Right ventricle myocardium superior (tissue), 1 donor: Measurements from ENCODE around the gene PPP1R8. TPM values are rescaled to one million over a fixed set of nuclear protein-coding genes. Genes with fewer than 3 reads are reported as not detected.
A peak's percentile ranks its signal among the peaks of the same experiment; 100 is the strongest.
"Not testable (repeated sequence)": the region's sequence is repeated elsewhere in the genome, so short reads cannot be mapped to it uniquely, and the experiment has no call there.

ENCODE experiments used
- ATAC-seq: fragments of 200-7000 bp; cut with Tn5 transposase; one replicate; pipeline ENCODE4 v1.9.1; 2020; ENCODE audit warnings: mild to moderate bottlenecking; ENCODE audit not compliant: poor library complexity
- DNase-seq: peaks from one replicate; pipeline ENCODE4 v3.0.0-alpha.2; 2020
- intact Hi-C: fragments of 100-400 bp; cut with DNase I; formaldehyde crosslinking; loops from one replicate; pipeline ENCODE4 v1.11.2; 2022
- total RNA-seq: library from RNA; stranded (reverse); fragmentation: NEBNext Ultra II Directional; extraction: Animal tissue kit (Norgen Biotek cat#: 25700); gene quantifications from one replicate; pipeline ENCODE4 v1.2.1, GENCODE V29; 2021
- donor health status: DM: no; HTN: yes; CAD: no; lungs with severe emphysema.

The PPP1R8 gene
- total RNA-seq, 1 donor from 2014 or later, result 21.3 TPM

DNA sequence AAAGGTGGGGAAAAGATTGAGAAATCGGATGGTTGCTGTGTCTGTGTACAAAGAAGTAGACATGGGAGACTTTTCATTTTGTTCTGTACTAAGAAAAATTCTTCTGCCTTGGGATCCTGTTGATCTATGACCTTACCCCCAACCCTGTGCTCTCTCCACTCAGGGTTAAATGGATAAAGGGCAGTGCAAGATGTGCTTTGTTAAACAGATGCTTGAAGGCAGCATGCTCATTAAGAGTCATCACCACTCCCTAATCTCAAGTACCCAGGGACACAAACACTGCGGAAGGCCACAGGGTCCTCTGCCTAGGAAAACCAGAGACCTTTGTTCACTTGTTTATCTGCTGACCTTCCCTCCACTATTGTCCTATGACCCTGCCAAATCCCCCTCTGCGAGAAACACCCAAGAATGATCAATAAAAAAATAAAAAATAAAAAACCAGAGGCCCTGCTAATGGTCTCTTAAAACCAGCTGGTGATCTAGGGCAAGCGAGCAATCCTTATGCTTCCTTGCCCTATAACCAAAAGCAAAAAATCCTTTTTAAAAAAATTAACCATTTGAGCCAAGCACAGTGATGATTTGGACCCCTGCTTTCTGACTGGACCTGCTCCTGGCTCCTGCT lies 1.1 kb upstream of the PPP1R8 start:
- ATAC-seq, intact Hi-C loops, DNase-seq: not testable (repeated sequence)

DNA sequence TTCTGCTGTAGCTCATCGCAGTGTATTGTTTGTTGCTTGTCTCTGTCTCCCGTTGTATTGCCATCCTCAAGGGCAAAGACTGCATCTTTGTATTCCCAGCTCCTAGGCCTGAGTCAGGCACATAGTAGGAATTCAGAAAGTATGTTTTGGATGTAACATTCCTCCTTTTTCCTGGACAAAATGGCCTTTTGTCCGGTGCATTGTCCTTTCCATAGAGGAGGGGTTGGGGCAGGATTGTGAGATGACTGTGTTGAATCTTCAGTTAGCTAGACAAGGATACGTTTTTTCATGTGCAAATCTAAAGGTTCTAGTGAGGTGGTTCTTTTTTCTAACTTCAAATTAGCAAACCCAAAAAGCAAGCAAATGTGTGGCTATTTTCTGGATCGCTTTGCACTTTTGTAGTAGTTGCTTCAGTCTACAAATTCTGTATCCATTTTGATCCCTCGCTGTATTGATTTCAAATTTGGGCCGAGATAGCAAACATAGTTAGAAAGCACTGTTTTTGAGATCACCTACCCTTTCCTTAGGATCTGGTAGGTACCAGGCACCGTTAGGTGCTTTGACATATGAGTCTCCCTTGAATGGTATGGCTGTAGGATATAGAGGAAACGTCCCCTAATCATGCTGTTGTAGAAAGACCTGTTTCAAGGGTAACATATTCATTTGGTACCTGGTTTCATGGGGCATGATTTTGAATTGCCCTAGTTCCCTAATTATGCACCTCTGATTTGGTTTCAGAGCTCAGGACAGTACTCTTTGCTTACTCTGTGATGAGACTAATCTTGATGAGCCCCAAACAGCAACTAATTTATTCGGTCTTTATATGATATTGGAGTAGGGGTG lies 1.2 kb downstream of the PPP1R8 start:
- ATAC-seq (no peak), DNase-seq (no peak)
- intact Hi-C loops, result no loop called here

DNA sequence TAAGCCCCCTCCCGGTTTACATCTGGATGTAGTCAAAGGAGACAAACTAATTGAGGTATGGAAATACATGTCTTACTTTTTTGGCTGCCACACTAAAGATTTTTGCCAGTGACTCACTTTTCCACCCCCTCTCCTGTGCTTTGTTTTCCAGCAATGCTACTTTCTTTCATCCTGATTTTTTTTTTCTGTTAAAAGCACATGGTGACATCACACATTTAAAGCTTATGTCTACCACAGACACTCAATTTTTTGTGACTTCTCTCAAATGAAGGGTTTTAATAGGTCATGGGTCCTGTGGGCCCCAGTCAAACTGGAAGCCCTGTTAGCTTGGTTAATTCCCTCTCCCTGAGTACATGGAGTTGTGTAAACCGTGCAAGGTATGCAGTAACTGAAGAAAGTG lies 2.2 kb downstream of the PPP1R8 start:
- intact Hi-C loops, result no loop called here
- DNase-seq (no peak), ATAC-seq (no peak)

DNA sequence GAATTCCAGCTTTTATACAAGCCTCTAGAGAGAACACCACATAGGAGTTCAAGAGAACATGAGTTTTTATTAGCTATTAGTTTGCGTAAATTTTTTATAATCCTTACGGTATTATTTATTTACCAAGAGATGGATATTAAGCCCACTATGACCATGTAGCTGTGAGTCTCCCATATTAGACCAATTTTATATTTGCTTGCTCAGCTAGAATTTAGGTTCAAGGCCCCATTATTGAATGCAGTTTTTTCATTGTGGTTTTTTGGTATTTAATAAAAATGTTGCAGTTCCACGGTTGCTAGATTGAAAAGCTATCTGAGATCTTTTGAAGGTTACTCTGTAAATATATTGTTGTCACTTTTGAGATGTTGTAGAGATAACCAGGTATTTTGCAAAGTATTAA lies 2.9 kb downstream of the PPP1R8 start:
- no peak for ATAC-seq
- DNase-seq, result no peak
- intact Hi-C loops, result no loop called here

DNA sequence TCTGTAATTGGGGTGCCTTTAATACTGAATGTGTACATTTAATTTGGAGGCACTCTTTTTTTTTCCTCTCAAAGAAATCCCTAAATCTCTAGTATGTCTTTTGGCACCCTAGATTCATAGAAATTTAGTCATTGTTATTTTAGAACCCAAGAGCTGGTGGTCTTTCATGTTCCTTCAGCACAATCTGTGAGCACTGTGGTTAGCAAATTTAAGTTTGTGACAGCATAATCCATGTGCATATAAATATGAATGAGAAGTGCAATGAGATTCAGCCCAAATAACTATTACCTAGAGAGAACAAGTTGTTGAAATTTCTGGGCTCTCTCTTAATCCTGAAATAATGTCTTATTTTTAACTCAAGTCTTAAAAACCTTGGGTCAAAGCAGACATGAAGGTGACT lies 4.5 kb downstream of the PPP1R8 start:
- intact Hi-C loops, result no loop called here
- no peak for DNase-seq
- no peak for ATAC-seq

DNA sequence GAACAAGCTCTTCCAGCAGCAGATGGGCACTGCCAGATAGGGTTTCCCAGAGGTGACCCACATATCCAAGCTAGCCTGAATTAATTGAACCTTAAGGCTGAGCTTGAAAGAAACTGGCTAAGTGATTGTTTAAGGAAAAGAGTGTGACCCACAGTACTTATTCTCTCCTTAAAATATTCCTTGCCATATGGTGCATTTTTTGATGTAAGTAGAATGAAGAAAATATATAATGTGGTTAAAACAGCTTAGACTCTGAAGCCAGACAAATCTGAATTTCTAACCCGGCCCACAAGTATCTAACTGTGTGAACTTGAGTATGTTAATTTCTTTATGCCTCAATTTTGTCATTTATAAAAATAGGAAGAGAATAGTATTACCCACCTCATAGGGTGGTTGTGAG lies 4.9 kb downstream of the PPP1R8 start:
- intact Hi-C loops, result no loop called here
- no peak for DNase-seq
- ATAC-seq, result no peak

DNA sequence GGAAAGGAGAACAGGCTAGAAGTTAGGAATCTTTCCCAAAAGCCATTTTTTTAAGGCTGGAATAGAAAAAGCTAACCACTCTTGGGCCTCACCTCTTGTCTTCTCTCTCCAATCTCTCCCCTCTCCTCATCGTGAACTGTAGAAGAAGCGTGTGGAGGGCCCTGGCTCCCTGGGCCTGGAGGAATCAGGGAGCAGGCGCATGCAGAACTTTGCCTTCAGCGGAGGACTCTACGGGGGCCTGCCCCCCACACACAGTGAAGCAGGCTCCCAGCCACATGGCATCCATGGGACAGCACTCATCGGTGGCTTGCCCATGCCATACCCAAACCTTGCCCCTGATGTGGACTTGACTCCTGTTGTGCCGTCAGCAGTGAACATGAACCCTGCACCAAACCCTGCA lies 19.4 kb downstream of the PPP1R8 start:
- intact Hi-C loops, result no loop called here
- ATAC-seq, result no peak
- DNase-seq, result no peak

DNA sequence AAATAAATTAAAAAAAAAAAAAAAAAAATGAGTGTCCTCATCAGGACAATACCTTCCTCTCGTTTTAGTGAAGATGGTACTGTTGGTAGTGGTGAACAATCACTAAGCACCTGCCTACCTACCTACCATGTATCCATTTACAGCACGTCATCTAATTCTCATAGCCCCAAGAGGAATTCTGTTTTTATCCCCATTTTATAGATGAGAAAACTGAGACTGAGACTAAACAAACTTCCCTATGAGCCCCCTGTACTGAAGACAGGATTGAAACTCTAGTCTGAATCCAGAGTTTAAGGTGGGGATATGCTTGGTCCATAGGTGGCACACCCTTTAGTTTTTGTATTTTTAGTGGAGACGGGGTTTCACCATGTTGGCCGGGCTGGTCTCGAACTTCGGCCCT lies 24.5 kb downstream of the PPP1R8 start:
- ATAC-seq (no peak), DNase-seq (no peak)
- intact Hi-C loops, result no loop called here

DNA sequence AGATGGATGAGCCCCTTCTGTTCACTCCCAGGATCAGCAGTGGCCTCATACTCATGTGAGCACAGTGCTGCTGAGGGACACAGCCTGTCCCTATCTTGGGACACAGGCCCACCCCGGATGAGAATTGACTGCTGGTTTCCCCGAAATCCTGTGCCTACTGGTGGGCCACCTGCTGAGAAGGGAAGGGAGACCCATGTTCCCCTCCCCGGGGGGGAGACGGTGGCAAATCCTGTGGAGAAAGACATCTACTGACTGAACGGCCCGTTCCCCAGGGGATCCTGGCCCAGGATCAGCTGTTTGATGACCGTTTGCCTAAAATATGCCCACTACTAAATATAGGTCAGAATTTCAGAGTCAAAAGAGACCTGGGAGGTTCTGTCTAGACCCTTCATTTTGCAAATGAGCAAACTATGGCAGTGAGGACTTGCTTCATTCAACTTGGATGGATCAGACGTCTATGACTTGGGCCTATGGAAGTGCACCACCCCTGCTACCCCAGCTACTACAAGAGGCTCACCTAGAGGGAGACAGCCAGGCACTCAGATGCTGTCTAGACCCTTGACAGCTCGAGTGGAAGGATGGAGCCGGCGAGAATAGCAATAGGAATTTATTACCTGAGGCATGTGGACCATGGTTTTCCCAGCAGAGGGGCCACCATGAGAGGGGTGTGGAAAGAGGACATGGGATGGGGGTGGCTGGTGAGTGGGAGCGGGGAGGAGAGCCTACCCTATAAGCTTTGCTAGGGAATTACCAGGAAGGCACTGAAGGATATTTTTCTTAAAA lies 26.2 kb downstream of the PPP1R8 start:
- intact Hi-C loops, result no loop called here
- ATAC-seq (no peak), DNase-seq (no peak)

DNA sequence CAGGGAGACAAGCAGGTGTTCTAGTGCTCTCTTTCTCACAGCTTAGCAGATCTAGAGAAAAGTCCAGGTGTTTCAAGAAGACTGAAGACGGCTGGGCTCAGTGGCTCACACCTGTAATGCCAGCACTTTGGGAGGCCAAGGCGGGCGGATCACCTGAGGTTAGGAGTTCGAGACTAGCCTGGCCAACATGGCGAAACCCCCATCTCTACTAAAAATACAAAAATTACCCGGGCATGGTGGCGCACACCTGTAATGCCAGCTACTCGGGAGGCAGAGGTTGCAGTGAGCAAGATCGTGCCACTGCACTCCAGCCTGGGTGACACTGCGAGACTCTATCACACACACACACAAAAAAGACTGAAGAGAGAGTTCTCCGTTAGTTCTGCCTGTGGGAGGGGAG lies 27.0 kb downstream of the PPP1R8 start:
- intact Hi-C loops, DNase-seq, ATAC-seq: not testable (repeated sequence)

DNA sequence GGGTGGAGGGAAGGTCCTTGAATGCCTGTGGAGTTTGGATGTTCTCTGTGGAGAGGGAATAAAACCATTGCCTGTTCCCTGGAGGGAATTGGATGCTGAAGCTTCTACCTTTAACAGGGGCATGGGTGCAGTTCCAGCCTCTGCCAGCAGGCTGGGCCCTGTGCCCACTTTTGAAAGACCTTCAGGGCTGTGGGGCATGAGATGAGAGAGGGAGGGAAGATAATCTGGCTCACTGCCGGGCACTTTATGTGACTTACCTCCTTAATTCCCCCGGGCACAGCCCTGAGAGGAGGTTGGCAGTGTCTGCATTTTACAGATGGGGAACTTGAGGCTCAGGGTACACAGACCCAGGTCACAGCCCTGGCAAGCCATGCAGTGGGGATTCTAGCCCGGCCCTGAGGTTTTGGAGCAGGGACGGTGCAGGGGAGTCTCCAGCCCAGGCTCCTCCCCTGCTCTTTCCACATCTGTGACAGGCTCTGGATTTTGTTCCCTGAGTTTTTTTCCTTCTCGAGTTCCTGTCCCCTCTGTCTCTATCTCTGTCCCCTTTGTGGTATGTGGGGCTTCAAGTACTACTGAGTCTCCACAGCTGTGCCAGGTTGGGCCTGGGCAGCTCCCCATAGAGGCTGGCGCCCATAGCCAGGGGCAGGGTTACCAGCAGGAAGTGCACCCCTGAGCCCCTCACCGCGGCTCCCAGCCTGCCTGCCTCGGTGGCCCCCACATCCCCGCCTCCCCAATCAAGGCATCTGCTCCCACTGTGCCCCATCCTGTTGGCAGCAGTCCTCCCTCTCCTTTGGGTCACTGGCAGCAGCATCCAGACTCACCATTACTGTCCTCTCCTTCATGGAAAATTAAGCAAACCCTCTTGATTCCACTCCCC lies 27.7 kb downstream of the PPP1R8 start:
- ATAC-seq, result peak; percentile 91

DNA sequence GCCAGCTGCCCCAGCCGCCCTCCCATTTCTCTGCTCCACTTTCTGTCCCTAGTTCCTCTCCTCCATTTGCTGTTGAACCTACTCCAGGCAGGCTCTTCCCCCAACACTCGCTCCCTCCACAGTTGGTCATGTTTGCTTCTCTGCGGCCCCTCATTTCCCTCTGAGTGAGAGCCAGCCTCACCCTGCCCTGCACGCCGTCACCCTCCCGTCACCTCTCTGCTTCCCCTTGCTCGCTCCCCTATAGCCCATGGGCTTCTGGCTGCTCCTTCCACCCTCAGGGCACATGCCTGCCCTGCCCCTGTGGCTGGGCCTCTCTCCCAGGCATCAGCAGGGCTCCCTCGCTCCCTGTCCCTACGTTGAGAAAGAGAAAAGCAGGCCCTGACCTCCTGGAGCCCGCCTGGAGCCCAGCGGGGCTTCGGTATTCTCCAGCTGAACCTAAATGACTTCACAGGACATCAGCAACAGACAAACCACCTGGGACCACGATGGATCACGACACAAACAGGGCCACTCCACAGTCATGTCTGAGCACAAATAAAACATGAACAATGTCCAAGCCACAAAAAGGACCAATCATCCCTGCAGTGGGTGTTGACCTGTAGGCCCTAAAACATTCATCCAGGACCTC lies 28.5 kb downstream of the PPP1R8 start:
- ATAC-seq (no peak), DNase-seq (no peak)
- intact Hi-C loops, result no loop called here

More for the DNA sequence above, 27.7 kb downstream of the PPP1R8 start:
- DNase-seq, result peak; percentile 90
- intact Hi-C loops, result no loop called here

DNA sequence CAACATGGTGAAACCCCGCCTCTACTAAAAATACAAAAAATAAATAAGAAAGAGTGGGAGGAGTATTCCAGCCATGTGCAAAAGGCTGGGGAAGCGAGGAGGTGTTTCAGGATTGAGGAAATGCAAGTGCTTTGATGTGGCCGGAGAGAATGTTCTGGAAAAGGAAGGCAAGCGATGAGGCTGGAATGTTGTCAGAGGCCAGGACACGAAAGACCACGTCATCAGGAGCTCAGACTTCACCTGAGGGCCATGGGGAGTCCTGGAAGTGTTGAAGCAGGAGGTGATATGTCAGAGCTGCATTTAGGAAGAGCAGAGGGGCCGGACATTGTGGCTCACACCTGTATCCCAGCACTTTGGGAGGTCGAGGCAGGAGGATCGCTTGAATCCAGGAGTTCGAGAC lies 30.9 kb downstream of the PPP1R8 start:
- ATAC-seq, result no peak
- DNase-seq, result no peak
- intact Hi-C loops, result loop anchor here (10.0 kb wide), 1 partner anchor 113 kb away; no protein-coding TSS in a partner anchor

DNA sequence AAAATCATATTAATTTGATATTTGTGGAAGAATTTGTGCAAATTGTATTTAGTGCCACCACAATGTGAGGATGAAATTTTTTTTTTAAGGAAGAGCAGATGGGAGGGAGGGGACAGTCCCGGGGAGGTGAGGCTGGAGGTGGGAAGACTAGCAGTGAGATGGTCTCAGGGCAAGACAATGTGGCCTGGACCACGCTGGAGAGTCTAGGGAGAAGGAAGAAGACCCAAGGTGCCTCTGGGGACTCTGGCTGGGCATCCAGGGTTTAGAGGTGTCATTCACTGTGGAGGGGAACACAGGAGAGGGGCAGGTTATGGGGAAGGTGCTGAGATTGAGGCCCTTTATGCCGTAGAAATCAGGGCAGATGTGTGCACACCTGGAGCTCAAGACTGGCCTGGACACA lies 31.4 kb downstream of the PPP1R8 start:
- intact Hi-C loops, result loop anchor here (10.0 kb wide), 1 partner anchor 113 kb away; no protein-coding TSS in a partner anchor
- ATAC-seq (no peak), DNase-seq (no peak)

DNA sequence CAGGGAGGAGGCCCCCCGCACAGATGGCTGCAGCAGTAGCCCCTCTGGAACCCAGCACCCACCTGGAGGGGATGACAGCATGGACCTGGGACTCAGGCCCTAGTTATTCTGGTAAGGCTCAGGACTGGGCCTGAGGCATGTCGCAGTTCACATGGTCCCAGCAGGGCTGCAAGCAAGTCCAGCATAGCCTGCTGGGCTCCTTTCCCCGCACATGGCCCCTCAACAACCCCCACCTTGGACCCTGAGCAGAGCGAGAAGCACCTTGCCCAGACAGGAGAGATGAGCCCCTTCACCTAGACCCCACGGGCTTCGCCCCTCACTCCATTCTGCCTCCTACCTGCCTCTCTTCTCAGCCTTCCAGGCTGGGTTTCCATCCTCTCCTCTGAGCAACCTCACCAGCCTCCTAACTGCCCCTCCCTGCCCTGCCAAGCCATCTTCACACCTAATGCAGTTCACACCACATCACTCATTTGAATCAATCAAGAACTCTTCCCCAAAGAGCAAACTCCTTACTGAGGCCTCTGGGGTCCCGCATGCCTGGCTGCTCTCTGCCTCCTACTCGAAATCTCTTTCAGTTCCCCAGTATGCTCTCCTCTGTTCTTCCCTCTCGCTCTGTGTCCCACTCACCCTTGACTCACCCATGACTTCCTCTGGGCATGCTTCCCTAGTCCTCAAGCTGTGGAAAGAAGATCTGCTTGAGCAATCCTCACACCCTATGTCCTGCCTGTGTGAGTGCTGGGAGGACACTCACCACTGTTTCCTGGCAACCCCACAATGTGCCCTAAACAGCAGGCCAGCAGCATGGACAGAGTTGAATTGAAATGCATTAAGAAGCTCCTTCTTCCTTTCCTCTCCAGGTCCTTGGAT lies 32.3 kb downstream of the PPP1R8 start:
- ATAC-seq, result peak; percentile 86
- DNase-seq, result peak; percentile 59
- intact Hi-C loops, result loop anchor here (10.0 kb wide), 1 partner anchor 112 kb away; no protein-coding TSS in a partner anchor

DNA sequence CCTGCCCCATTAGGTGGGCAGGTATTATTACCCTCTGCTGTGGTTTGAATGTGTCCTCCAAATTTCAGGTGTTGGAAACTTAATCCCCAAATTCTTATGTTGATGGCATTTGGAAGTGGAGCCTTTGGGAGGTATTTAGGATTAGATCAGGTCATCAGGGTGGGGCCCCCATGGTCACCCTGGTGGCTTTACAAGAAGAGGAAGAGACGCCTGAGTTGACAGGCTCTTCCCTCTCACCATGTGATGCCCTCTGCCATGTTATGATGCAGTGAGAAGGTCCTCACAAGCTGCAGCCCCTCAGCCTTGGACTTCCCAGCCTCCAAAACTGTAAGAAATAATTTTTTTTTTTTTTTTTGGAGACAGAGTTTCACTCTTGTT lies 32.9 kb downstream of the PPP1R8 start:
- peak; percentile 67 for ATAC-seq
- no peak for DNase-seq
- intact Hi-C loops, result loop anchor here (10.0 kb wide), 1 partner anchor 111 kb away; no protein-coding TSS in a partner anchor

DNA sequence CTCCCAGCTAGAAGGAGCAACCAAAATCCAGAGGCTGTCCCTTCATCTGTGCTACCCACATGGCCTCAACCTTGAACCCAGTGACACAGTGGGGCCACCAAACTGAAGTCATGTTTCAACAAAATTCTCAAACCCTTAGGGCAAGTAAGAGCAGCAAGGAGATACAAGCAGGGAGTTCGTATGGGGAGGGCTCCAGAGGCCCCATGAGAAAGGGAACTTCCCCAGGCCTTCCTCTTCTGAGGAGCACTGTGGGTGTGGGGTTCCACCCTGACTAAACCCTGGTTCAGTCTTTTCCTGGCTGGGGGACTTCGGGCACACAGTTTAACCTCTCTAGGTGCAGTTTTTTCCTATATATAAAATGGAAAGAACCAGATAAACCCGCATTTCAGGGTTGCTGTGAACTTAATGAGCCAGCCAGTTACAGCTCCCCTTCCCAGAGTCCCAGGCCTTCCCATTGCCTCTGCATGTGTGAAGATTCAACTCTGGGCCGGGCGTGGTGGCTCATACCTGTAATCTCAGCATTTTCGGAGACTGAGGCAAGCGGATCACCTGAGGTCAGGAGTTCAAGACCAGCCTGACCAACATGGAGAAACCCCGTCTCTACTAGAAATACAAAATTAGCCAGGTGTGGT lies 33.8 kb downstream of the PPP1R8 start:
- peak; percentile 44 for ATAC-seq
- no peak for DNase-seq
- intact Hi-C loops, result loop anchor here (10.0 kb wide), 1 partner anchor 110 kb away; no protein-coding TSS in a partner anchor
